Thoracic aorta (tissue), 2 donors: ENCODE data around the gene CACNG4. TPM values are rescaled to one million over a fixed set of nuclear protein-coding genes. Genes with fewer than 3 reads are reported as not detected.

Source experiments
- ATAC-seq: fragments of 150-250 bp; one replicate; pipeline ENCODE4 v1.8.0; 2017; ENCODE audit warnings: low read depth; ENCODE audit not compliant: insufficient number of reproducible peaks, low FRiP score
- DNase-seq: peaks from one replicate; pipeline ENCODE4 v3.0.0-alpha.2; 2020; ENCODE audit warnings: low spot score
- H3K27ac ChIP-seq, 2 donors: fragments of 200-600 bp; sonication (generic); 1 replicate in 1 of 2; 2 replicates in 1 of 2; pipeline ENCODE4 v1.5.1; 2016; ENCODE audit warnings: mild to moderate bottlenecking in 2 of 2, moderate library complexity in 2 of 2
- H3K27me3 ChIP-seq: fragments of 200-600 bp; sonication (generic); replicated peaks from 2 replicates; pipeline ENCODE4 v1.6.0; 2016; ENCODE audit warnings: mild to moderate bottlenecking; ENCODE audit not compliant: insufficient read depth
- H3K36me3 ChIP-seq: fragments of 200-600 bp; sonication (generic); one replicate; pipeline ENCODE4 v1.5.1; 2016
- H3K4me1 ChIP-seq, 2 donors: fragments of 200-600 bp; sonication (generic); 1 replicate in 1 of 2; 2 replicates in 1 of 2; pipeline versions ENCODE4 v1.5.1 to v1.6.0; 2016; ENCODE audit warnings: low read depth in 2 of 2, mild to moderate bottlenecking in 1 of 2; ENCODE audit not compliant: control insufficient read depth in 1 of 2
- H3K4me3 ChIP-seq: fragments of 200-600 bp; sonication (generic); 2 replicates; pipeline ENCODE4 v1.5.1; 2016; ENCODE audit warnings: mild to moderate bottlenecking
- H3K9me3 ChIP-seq: fragments of 200-600 bp; sonication (generic); 2 replicates; pipeline ENCODE4 v1.5.1; 2016
- total RNA-seq, 2 donors: library from RNA; depleted of rRNA; stranded (reverse); fragments of >200 nt; gene quantifications; one replicate each; pipeline versions ENCODE4 v1.1.0 to v1.2.3, GENCODE V29; 2016
- TF ChIP-seq, protein P1 (sequence below): fragments of 200-600 bp; sonication (generic); IDR thresholded peaks from one replicate; pipeline ENCODE4 v1.5.1; 2019; ENCODE audit warnings: antibody characterized with exemption

The CACNG4 gene
- total RNA-seq, 2 donors from 2014 or later, result not detected

DNA sequence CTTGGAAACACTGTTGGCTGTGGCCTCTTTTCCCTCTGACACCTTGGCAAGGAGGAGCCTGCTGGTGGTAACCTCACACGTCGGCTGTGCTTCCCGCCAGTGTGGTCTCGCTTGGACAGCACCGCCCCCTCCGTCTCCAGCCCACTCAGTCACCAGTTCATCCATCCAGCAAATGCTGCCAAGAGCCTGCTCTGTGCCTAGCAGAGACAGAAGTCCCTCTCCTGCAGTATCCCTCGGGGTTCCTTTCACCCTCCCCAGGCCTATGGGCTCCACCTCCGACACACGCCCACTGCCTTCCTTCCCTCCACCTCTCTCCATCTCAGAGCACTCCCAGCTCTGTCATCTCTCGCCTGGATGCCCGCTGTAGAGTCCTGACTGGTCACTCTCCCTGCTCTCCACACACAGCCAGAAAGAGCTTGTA, 12.3 kb downstream of the CACNG4 start:
- Histone ChIP-seq H3K4me3 (no peak overlapping the region), H3K9me3 (no peaks in the 10 kb centered on the region), H3K27me3 (no peaks in the 10 kb centered on the region), H3K4me1 (no peaks in the 10 kb centered on the region), H3K36me3 (no peaks in the 10 kb centered on the region), H3K27ac (no peak overlapping the region)
- no peak for DNase-seq
- ATAC-seq, result no peak
- TF ChIP-seq, protein P1, sequence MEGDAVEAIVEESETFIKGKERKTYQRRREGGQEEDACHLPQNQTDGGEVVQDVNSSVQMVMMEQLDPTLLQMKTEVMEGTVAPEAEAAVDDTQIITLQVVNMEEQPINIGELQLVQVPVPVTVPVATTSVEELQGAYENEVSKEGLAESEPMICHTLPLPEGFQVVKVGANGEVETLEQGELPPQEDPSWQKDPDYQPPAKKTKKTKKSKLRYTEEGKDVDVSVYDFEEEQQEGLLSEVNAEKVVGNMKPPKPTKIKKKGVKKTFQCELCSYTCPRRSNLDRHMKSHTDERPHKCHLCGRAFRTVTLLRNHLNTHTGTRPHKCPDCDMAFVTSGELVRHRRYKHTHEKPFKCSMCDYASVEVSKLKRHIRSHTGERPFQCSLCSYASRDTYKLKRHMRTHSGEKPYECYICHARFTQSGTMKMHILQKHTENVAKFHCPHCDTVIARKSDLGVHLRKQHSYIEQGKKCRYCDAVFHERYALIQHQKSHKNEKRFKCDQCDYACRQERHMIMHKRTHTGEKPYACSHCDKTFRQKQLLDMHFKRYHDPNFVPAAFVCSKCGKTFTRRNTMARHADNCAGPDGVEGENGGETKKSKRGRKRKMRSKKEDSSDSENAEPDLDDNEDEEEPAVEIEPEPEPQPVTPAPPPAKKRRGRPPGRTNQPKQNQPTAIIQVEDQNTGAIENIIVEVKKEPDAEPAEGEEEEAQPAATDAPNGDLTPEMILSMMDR, result no peak

DNA sequence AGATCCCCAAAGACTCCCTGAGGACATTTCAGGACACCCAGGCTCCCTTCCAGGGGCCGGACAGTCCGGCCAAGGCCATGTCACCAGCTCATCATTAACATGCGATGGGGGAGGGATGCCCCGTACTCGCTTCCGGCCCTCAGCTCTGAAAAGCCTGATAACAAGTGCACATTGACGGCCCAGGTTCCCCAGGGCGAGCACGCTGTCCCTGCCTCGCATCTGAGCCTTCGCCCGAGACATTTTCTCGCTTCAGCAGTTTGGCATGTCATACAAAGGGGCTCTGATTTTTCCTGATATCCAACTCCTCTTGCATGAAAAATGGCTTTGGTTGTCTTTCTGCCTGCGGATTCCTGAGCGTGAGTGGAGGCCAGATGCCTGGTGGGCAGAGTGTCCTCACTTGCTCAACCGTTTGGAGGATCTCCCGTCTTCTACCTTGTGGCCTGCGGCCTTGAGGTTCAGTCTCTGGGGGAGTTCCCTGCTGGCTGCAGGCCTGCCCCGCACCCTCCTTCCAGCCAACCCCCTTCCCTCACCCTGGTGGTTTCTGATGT, 14.1 kb downstream of the CACNG4 start:
- Histone ChIP-seq H3K27ac (no peak overlapping the region), H3K4me3 (no peak overlapping the region), H3K4me1 (no peaks in the 10 kb centered on the region), H3K27me3 (no peaks in the 10 kb centered on the region), H3K9me3 (no peaks in the 10 kb centered on the region), H3K36me3 (no peaks in the 10 kb centered on the region)
- no peak for ATAC-seq
- TF ChIP-seq, protein P1, result no peak
- no peak for DNase-seq

DNA sequence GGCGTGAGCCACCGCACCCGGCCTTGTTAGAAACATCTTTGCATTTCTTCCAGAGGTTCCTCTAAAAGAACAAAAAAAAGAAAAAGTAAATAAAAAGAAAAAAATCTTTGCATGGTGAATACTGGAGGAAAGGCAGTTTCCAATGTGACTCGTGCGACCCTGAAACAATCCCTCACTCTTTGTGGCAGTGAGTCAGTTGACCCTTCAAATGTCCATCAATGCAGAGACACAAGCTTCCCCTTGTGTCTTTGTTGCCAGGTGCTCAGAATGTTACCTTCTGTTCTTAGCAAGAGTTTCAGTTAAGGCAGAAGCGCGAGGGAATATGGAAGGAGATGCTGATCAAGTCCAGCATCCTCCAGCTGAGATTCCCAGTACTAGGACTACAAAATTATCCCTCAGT, 16.4 kb downstream of the CACNG4 start:
- TF ChIP-seq, protein P1, result no peak
- H3K27me3 ChIP-seq, result no peaks in the 10 kb centered on the region
- H3K4me1 ChIP-seq, result no peaks in the 10 kb centered on the region
- H3K4me3 ChIP-seq, result no peak overlapping the region
- DNase-seq (no peak), ATAC-seq (no peak)
- H3K9me3 ChIP-seq, result no peaks in the 10 kb centered on the region
- H3K36me3 ChIP-seq, result no peaks in the 10 kb centered on the region
- no peak overlapping the region for H3K27ac ChIP-seq

DNA sequence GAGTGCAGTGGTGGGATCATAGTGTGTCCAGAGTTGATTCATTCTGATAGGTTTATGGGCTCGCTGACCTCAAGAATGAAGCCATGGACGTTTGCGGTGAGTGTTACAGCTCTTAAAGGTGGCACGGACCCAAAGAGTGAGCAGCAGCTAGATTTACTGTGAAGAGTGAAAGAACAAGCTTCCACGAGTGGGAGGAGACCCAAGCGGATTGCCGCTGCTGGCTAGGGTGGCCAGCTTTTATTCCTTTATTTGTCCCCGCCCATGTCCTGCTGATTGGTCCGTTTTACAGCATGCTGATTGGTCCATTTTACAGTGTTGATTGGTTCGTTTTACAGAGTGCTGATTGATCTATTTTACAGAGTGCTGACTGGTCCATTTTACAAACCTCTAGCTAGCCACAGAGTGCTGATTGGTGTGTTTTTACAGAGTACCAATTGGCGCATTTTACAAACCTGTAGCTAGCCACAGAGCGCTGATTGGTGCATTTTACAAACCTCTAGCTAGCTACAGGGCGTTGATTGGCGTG, 17.5 kb downstream of the CACNG4 start:
- Histone ChIP-seq H3K9me3 (no peaks in the 10 kb centered on the region), H3K4me3 (no peak overlapping the region), H3K27me3 (no peaks in the 10 kb centered on the region), H3K27ac (no peak overlapping the region), H3K36me3 (no peaks in the 10 kb centered on the region), H3K4me1 (no peaks in the 10 kb centered on the region)
- ATAC-seq, result no peak
- no peak for DNase-seq
- TF ChIP-seq, protein P1, result no peak

DNA sequence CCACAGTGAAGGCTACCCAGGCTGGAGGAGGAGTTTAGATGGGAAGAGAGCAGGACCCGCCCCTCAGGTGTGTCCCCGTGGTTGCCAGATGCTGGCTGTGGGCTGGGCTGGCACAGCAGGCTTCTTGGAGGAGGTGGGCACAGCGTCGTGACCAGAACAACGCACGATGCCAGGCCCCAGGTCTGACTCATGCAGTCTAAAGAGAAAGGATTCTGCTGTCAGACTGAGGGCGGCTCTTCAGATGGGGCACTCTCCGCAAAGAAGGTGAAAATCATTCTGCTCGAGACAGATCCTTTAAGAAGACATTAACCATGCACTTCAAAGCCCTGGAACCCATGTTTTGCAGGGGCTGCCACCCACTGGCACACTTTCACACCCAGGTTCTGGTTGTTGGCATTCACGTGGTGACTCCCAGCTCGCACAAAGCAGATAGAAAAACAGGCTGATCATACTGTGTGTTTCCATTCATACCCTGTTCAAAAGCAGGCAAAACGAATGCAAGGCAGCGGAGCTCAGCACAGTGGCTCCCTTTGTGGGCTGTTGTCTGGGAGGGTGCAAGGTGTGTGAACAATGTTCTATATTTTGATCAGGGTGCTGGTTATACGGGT, 19.0 kb downstream of the CACNG4 start:
- no peak overlapping the region for H3K4me3 ChIP-seq
- TF ChIP-seq, protein P1, result no peak
- H3K27me3 ChIP-seq, result no peaks in the 10 kb centered on the region
- ATAC-seq (no peak), DNase-seq (no peak)
- H3K9me3 ChIP-seq, result no peaks in the 10 kb centered on the region
- H3K4me1 ChIP-seq, result no peaks in the 10 kb centered on the region
- no peak overlapping the region for H3K27ac ChIP-seq
- H3K36me3 ChIP-seq, result no peaks in the 10 kb centered on the region
